Left ventricle myocardium inferior (tissue), 1 donor: Measurements from ENCODE around the gene CEACAM3. TPM values are rescaled to one million over a fixed set of nuclear protein-coding genes. Genes with fewer than 3 reads are reported as not detected.
"Not testable (repeated sequence)": the region's sequence is repeated elsewhere in the genome, so short reads cannot be mapped to it uniquely, and the experiment has no call there.

Experiments
- DNase-seq: peaks from one replicate; pipeline ENCODE4 v3.0.0-alpha.2; 2020
- H3K27ac ChIP-seq: fragments of 200-600 bp; replicated peaks from 2 replicates; pipeline ENCODE4 v1.8.0; 2021
- H3K27me3 ChIP-seq: fragments of 200-600 bp; 2 replicates; pipeline ENCODE4 v1.8.0; 2021; ENCODE audit warnings: low read depth
- H3K36me3 ChIP-seq: fragments of 200-600 bp; 2 replicates; pipeline ENCODE4 v1.8.0; 2021
- H3K4me1 ChIP-seq: fragments of 200-600 bp; 2 replicates; pipeline ENCODE4 v1.8.0; 2021
- H3K4me3 ChIP-seq: fragments of 200-600 bp; 2 replicates; pipeline ENCODE4 v1.8.0; 2021; ENCODE audit warnings: mild to moderate bottlenecking, moderate library complexity
- H3K9me3 ChIP-seq: fragments of 200-600 bp; replicated peaks from 2 replicates; pipeline ENCODE4 v1.8.0; 2021
- intact Hi-C: fragments of 100-400 bp; cut with micrococcal nuclease; formaldehyde crosslinking; loops from one replicate; pipeline ENCODE4 v1.11.0; 2022
- total RNA-seq: library from RNA; stranded (reverse); fragmentation: NEBNext Ultra II Directional; extraction: Animal tissue kit (Norgen Biotek cat#: 25700); gene quantifications from one replicate; pipeline ENCODE4 v1.2.1, GENCODE V29; 2021
- TF ChIP-seq, protein P1 (sequence below): fragments of 200-600 bp; IDR thresholded peaks from 2 replicates; pipeline ENCODE4 v1.8.0; 2021; ENCODE audit warnings: antibody characterized with exemption, mild to moderate bottlenecking, borderline replicate concordance
- donor health status: DM: no; HTN: yes; CAD: no; lungs with severe emphysema.

CEACAM3 gene
- total RNA-seq, 1 donor from 2014 or later = not detected

- no peaks in the 10 kb centered on the region for H3K9me3 ChIP-seq
- TF ChIP-seq, protein P1, sequence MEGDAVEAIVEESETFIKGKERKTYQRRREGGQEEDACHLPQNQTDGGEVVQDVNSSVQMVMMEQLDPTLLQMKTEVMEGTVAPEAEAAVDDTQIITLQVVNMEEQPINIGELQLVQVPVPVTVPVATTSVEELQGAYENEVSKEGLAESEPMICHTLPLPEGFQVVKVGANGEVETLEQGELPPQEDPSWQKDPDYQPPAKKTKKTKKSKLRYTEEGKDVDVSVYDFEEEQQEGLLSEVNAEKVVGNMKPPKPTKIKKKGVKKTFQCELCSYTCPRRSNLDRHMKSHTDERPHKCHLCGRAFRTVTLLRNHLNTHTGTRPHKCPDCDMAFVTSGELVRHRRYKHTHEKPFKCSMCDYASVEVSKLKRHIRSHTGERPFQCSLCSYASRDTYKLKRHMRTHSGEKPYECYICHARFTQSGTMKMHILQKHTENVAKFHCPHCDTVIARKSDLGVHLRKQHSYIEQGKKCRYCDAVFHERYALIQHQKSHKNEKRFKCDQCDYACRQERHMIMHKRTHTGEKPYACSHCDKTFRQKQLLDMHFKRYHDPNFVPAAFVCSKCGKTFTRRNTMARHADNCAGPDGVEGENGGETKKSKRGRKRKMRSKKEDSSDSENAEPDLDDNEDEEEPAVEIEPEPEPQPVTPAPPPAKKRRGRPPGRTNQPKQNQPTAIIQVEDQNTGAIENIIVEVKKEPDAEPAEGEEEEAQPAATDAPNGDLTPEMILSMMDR = peak; percentile 72
- no peak overlapping the region for H3K27ac ChIP-seq
- H3K4me3 ChIP-seq = no peak overlapping the region
- intact Hi-C loops = no loop called here
- peaks cover 53% of the 10 kb centered on the region for H3K27me3 ChIP-seq
- peaks cover 4% of the 10 kb centered on the region for H3K4me1 ChIP-seq
- no peaks in the 10 kb centered on the region for H3K36me3 ChIP-seq
- no peak for DNase-seq
Measured at GRCh38 chr19:41753936-41754529, 42.4 kb upstream of the CEACAM3 start.

DNA sequence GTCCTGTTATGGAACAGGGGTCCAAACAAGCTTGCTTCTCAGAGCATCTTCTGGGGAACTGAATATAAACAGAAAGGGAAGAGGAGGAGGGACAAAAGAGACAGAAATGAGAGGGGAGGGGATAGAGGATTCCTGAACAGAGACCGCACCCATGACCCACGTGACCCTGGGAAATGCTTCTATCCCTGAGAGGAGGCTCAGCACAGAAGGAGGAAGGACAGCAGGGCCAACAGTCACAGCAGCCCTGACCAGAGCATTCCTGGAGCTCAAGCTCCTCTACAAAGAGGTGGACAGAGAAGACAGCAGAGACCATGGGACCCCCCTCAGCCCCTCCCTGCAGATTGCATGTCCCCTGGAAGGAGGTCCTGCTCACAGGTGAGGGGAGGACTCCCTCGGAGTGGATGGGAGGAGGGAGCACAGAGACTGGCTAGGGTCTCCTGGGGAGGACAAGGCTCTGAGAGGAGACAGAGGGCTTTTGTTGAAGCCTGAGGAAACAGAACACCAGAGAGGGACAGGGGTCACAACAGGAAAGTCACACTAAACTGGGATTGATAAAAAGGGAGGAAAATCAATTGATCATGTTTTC is 41.0 kb upstream of the CEACAM3 start, which contains the start of gene CEACAM6:
CEACAM6 (plus strand) TSS at position 203 of the 586 bp plus-strand sequence; CDS start at position 312, 109 bp downstream.
- Histone ChIP-seq H3K4me1 (peaks cover 4% of the 10 kb centered on the region), H3K27ac (no peak within 1 kb of the TSS), H3K27me3 (peaks cover 66% of the 10 kb centered on the region), H3K36me3 (no peaks in the 10 kb centered on the region), H3K9me3 (no peaks in the 10 kb centered on the region), H3K4me3 (no peak within 1 kb of the TSS)
- intact Hi-C loops = no loop called here
- no peak for DNase-seq
- TF ChIP-seq, protein P1 = no peak

GRCh38 chr19:41758846-41759245 is 37.5 kb upstream of the CEACAM3 start:
- no peak overlapping the region for H3K27ac ChIP-seq
- no peaks in the 10 kb centered on the region for H3K36me3 ChIP-seq
- no peak for DNase-seq
- TF ChIP-seq, protein P1 = no peak
- intact Hi-C loops = no loop called here
- H3K9me3 ChIP-seq = no peaks in the 10 kb centered on the region
- no peaks in the 10 kb centered on the region for H3K4me1 ChIP-seq
- peaks cover 81% of the 10 kb centered on the region for H3K27me3 ChIP-seq
- no peak overlapping the region for H3K4me3 ChIP-seq

DNA sequence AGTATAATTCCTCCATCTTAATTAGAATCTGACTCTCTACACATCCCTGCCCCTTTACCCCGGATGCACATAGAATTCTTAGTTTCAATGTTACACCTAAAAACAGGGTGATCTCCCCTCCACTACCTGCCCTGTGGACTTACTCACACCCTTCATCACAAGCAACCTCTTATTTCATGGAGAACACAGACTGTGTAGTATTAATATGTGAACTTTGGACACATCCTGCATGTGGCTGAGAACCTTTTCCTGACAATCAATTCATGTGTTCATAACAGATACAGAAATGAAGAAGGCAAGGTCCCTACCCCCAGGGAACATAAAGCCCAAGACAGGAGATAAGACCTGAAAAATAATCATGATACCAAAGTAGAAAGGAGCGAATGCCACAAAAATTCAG is 29.3 kb upstream of the CEACAM3 start:
- no peaks in the 10 kb centered on the region for H3K4me1 ChIP-seq
- TF ChIP-seq, protein P1 = no peak
- DNase-seq = no peak
- intact Hi-C loops = no loop called here
- no peak overlapping the region for H3K4me3 ChIP-seq
- peaks cover 91% of the 10 kb centered on the region for H3K27me3 ChIP-seq
- H3K36me3 ChIP-seq = no peaks in the 10 kb centered on the region
- no peak overlapping the region for H3K27ac ChIP-seq
- no peaks in the 10 kb centered on the region for H3K9me3 ChIP-seq

DNA sequence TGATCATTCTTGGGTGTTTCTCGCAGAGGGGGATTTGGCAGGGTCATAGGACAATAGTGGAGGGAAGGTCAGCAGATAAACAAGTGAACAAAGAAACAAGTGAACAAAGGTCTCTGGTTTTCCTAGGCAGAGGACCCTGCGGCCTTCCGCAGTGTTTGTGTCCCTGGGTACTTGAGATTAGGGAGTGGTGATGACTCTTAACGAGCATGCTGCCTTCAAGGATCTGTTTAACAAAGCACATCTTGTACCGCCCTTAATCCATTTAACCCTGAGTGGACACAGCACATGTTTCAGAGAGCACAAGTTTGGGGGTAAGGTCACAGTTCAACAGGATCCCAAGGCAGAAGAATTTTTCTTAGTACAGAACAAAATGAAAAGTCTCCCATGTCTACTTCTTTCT is 28.3 kb upstream of the CEACAM3 start:
- intact Hi-C loops, H3K4me1 ChIP-seq, H3K36me3 ChIP-seq, H3K4me3 ChIP-seq, H3K27ac ChIP-seq, DNase-seq, H3K9me3 ChIP-seq: not testable (repeated sequence)
- H3K27me3 ChIP-seq = peaks cover 91% of the 10 kb centered on the region

DNA sequence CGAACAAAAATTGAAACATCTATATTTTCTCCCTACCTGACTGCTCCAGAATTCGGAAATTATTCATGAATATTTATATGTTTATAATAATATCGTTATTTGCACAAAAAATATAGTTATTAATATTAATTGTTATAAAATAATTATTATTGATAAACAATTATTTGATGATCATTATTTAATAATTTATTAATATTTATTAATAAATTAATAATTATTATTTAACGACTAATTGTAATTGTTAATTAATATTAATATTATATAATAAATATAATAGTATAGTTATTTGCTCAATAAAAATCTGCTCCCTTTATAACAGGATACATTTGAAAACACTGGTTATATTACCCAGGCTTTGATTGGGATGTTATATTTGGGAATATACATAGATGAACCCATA is 26.8 kb upstream of the CEACAM3 start:
- Histone ChIP-seq H3K4me1 (no peaks in the 10 kb centered on the region), H3K27ac (no peak overlapping the region), H3K4me3 (no peak overlapping the region), H3K9me3 (no peaks in the 10 kb centered on the region), H3K27me3 (peaks cover 90% of the 10 kb centered on the region), H3K36me3 (no peaks in the 10 kb centered on the region)
- intact Hi-C loops = no loop called here
- TF ChIP-seq, protein P1 = no peak
- no peak for DNase-seq
